GM23248 (cell line): Measurements from ENCODE around the gene SGCE.

Experiments
- EZH2 ChIP-seq: fragments of 200-600 bp; sonication (generic); IDR thresholded peaks from 2 replicates; pipeline ENCODE4 v1.6.1; 2018; ENCODE audit warnings: antibody characterized with exemption, mild to moderate bottlenecking; ENCODE audit not compliant: insufficient read depth, poor library complexity, severe bottlenecking
- EZH2phosphoT487 ChIP-seq: fragments of 200-600 bp; sonication (generic); IDR thresholded peaks from 2 replicates; pipeline ENCODE4 v1.6.1; 2018; ENCODE audit warnings: antibody characterized with exemption, moderate library complexity, mild to moderate bottlenecking, low read depth; ENCODE audit not compliant: insufficient read depth

GRCh38 chr7:94654783-94655125 lies 1.2 kb downstream of the SGCE start:
- no peak for TF ChIP-seq EZH2phosphoT487
- no peak for TF ChIP-seq EZH2
